Measurements from ENCODE around the gene CTIF.

DNA sequence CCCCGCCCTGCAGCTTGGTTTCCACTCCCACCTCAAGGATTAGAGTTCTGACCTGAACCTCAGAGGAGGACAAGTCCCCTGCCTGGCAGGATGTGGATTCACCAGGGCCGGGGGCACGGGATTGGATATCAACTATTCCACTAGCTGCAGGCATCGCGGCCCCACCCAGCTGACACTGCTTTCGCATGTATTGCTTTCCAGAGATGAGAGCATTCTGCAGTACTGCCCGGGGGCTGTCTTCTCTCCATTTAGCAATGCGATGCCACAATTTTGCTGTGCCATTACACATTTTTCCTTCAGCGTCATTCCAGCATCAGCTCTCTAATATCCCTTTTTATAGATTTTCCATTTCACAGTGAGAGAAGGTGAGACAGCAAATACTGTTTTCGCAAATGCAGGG lies 42.0 kb downstream of the CTIF start:
- TF ChIP-seq, protein P1, sequence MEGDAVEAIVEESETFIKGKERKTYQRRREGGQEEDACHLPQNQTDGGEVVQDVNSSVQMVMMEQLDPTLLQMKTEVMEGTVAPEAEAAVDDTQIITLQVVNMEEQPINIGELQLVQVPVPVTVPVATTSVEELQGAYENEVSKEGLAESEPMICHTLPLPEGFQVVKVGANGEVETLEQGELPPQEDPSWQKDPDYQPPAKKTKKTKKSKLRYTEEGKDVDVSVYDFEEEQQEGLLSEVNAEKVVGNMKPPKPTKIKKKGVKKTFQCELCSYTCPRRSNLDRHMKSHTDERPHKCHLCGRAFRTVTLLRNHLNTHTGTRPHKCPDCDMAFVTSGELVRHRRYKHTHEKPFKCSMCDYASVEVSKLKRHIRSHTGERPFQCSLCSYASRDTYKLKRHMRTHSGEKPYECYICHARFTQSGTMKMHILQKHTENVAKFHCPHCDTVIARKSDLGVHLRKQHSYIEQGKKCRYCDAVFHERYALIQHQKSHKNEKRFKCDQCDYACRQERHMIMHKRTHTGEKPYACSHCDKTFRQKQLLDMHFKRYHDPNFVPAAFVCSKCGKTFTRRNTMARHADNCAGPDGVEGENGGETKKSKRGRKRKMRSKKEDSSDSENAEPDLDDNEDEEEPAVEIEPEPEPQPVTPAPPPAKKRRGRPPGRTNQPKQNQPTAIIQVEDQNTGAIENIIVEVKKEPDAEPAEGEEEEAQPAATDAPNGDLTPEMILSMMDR (conservative IDR thresholded peaks at IDR 0.05; ENCODE audit: low read depth in 2 of 2), result no peak
- no peak for TF ChIP-seq EZH2 (IDR thresholded peaks at IDR 0.05; ENCODE audit: low read depth, unreplicated experiment)
